Breast epithelium (tissue), 3 donors: ENCODE results near the gene ENTPD3.

Experiments used
- POLR2A ChIP-seq: fragments of 450-650 bp; IDR thresholded peaks from one replicate; pipeline ENCODE4 v1.6.1; 2016; ENCODE audit warnings: antibody characterized with exemption, mild to moderate bottlenecking, moderate library complexity
- POLR2AphosphoS5 ChIP-seq, 3 donors: sonication (generic); formaldehyde crosslinking; IDR thresholded peaks; one replicate each; pipeline ENCODE4 v1.6.1; 2017; ENCODE audit warnings: antibody characterized with exemption in 3 of 3
- TF ChIP-seq, protein P1 (sequence below), 3 donors: fragments of 450-650 bp; IDR thresholded peaks; one replicate each; pipeline ENCODE4 v1.5.1; 2016 to 2017; ENCODE audit warnings: antibody characterized with exemption in 3 of 3, mild to moderate bottlenecking in 3 of 3, moderate library complexity in 3 of 3

DNA sequence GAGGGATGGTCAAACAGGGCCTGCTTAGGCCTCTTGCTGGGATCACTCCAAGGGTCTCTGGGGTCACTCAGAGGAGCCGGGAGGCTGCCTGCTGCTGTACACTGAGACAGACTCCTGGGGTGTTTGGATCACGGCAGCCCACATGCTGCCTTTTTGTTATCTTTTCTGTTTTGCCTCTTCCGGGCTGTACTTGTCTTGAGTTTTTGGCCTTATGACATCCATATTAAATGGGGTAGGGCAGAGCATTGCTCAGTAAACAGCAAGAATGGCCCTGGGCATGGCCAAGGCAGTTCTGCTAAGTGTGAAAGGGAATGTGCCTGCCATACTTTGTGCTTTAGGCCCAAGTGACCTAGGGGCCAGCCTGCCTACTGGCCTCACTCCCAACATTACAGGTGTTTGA lies 771 bp upstream of the ENTPD3 start:
- TF ChIP-seq POLR2A (no peak), POLR2AphosphoS5 (IDR thresholded peaks at IDR 0.05) (no peak)
- TF ChIP-seq, protein P1, sequence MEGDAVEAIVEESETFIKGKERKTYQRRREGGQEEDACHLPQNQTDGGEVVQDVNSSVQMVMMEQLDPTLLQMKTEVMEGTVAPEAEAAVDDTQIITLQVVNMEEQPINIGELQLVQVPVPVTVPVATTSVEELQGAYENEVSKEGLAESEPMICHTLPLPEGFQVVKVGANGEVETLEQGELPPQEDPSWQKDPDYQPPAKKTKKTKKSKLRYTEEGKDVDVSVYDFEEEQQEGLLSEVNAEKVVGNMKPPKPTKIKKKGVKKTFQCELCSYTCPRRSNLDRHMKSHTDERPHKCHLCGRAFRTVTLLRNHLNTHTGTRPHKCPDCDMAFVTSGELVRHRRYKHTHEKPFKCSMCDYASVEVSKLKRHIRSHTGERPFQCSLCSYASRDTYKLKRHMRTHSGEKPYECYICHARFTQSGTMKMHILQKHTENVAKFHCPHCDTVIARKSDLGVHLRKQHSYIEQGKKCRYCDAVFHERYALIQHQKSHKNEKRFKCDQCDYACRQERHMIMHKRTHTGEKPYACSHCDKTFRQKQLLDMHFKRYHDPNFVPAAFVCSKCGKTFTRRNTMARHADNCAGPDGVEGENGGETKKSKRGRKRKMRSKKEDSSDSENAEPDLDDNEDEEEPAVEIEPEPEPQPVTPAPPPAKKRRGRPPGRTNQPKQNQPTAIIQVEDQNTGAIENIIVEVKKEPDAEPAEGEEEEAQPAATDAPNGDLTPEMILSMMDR (IDR thresholded peaks at IDR 0.05) = no peak
